ENCODE results near the gene LRRC40. TPM values are rescaled to one million over a fixed set of nuclear protein-coding genes. Genes with fewer than 3 reads are reported as not detected.

Gene LRRC40
- total RNA-seq, 1 donor from 2014 or later: 10.5 TPM

DNA sequence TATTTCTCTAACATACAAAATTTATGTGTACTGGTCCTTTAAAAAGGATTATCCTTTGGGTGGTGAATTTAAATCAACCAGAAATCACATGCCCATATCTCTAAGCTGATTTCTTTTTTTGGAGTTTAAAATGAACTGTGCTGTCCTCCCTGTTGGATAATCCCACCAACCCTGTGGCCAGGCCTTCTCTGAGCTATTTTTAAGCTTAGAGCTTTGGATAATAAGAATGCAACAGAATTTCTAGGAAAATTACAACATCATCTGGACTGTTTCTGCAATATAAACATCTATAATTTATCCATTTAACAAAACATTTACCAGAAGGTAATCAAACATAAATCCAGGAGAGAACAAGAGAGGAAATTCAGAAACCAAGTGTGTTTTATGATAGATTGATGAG is 88.3 kb downstream of the LRRC40 start:
- intact Hi-C loops (cut with DNase I): no loop called here
- H3K9me3 ChIP-seq: no peaks in the 10 kb centered on the region
- H3K36me3 ChIP-seq: no peaks in the 10 kb centered on the region
- H3K27ac ChIP-seq: no peak overlapping the region
- no peak for ATAC-seq
- no peaks in the 10 kb centered on the region for H3K27me3 ChIP-seq (ENCODE audit: low read depth)
- H3K4me1 ChIP-seq: no peaks in the 10 kb centered on the region
- TF ChIP-seq, protein P1, sequence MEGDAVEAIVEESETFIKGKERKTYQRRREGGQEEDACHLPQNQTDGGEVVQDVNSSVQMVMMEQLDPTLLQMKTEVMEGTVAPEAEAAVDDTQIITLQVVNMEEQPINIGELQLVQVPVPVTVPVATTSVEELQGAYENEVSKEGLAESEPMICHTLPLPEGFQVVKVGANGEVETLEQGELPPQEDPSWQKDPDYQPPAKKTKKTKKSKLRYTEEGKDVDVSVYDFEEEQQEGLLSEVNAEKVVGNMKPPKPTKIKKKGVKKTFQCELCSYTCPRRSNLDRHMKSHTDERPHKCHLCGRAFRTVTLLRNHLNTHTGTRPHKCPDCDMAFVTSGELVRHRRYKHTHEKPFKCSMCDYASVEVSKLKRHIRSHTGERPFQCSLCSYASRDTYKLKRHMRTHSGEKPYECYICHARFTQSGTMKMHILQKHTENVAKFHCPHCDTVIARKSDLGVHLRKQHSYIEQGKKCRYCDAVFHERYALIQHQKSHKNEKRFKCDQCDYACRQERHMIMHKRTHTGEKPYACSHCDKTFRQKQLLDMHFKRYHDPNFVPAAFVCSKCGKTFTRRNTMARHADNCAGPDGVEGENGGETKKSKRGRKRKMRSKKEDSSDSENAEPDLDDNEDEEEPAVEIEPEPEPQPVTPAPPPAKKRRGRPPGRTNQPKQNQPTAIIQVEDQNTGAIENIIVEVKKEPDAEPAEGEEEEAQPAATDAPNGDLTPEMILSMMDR (IDR thresholded peaks at IDR 0.05): no peak
- H3K4me3 ChIP-seq: no peak overlapping the region
- no peak for DNase-seq

DNA sequence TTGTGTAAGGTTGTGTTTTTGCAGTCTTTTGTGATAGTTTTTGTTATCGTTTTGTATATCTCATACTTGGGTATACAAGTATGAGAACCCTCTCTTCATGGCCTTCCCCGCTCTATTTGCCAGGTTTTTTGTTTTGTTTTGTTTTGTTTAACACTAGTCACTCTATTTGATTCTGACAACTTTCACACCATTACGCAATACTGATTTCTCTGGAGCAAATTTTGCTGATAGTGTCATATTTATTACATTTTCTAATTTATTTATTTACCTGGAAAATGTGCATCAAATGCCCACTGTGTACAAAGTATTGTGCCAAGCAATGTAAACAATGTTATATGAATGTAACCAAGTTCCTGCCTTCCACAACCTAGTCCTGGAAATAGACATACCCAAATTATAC is 90.1 kb downstream of the LRRC40 start:
- no peak for DNase-seq
- H3K4me1 ChIP-seq: no peaks in the 10 kb centered on the region
- H3K36me3 ChIP-seq: no peaks in the 10 kb centered on the region
- no peaks in the 10 kb centered on the region for H3K27me3 ChIP-seq (ENCODE audit: low read depth)
- H3K27ac ChIP-seq: no peak overlapping the region
- ATAC-seq: no peak
- no peak overlapping the region for H3K4me3 ChIP-seq
- intact Hi-C loops (cut with DNase I): no loop called here
- no peaks in the 10 kb centered on the region for H3K9me3 ChIP-seq
- TF ChIP-seq, protein P1 (IDR thresholded peaks at IDR 0.05): no peak

DNA sequence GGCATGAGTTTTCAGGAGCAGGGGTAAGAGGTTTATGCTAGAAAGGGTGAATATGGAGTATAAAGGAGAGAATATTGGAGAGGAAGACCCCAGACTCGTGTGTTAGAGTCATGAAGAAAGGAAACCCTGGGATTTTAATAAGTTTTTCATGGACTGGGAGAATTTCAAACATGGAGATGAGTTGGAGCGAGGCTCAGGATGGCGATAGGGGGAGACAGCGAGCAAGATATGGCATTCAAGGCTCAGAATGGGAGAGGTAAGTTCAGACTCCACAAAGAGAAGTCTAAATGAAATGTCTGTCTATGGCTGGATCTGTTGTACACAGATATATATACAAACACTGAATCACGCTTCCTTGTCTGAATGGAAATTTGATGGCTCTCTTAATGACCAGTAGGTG is 92.5 kb downstream of the LRRC40 start:
- TF ChIP-seq, protein P1 (IDR thresholded peaks at IDR 0.05): no peak
- H3K36me3 ChIP-seq: no peaks in the 10 kb centered on the region
- ATAC-seq (no peak), DNase-seq (no peak)
- H3K27me3 ChIP-seq (ENCODE audit: low read depth): no peaks in the 10 kb centered on the region
- H3K9me3 ChIP-seq: no peaks in the 10 kb centered on the region
- H3K27ac ChIP-seq: no peak overlapping the region
- intact Hi-C loops (cut with DNase I): no loop called here
- H3K4me1 ChIP-seq: no peaks in the 10 kb centered on the region
- H3K4me3 ChIP-seq: no peak overlapping the region

DNA sequence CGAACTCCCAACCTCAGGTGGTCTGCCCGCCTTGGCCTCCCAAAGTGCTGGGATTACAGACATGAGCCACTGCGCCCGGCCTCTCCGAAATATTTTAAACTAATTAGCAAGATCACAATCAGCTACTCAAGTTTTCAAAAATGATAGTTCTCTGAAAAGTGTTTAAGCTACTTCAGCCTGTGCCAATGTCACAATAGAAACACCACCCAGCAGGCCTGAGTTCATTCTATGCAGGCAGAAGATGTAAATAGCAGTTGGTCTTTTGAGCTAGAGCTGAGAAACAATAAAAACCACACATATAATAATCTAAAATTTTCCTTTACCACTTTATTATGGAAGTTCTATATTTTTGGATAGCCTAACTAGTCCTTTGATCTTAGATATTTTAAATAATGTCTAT is 96.1 kb downstream of the LRRC40 start:
- H3K27me3 ChIP-seq (ENCODE audit: low read depth): no peaks in the 10 kb centered on the region
- TF ChIP-seq, protein P1 (IDR thresholded peaks at IDR 0.05): no peak
- no peak for ATAC-seq
- no peaks in the 10 kb centered on the region for H3K4me1 ChIP-seq
- no peak overlapping the region for H3K4me3 ChIP-seq
- intact Hi-C loops (cut with DNase I): no loop called here
- H3K36me3 ChIP-seq: no peaks in the 10 kb centered on the region
- no peaks in the 10 kb centered on the region for H3K9me3 ChIP-seq
- H3K27ac ChIP-seq: no peak overlapping the region
- no peak for DNase-seq

DNA sequence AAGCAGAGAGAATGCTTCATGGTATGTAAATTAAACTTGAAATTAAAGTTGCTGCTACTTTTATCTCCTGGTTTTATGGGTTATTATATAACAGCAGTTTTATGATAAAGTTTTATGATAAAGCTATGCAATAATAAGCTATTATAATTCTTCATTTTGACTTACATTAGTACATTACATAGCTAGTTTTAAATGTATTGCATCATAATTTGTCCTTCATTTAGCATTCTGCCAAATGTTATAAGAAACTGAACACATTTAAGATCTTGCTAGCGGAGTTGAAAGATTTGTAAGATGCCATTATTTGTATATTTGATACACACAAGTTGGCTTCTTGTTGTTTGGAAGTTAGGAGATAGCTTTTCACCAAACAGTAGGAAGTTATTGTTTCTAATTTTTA is 101.6 kb downstream of the LRRC40 start:
- TF ChIP-seq, protein P1 (IDR thresholded peaks at IDR 0.05): no peak
- ATAC-seq: no peak
- intact Hi-C loops (cut with DNase I): no loop called here

DNA sequence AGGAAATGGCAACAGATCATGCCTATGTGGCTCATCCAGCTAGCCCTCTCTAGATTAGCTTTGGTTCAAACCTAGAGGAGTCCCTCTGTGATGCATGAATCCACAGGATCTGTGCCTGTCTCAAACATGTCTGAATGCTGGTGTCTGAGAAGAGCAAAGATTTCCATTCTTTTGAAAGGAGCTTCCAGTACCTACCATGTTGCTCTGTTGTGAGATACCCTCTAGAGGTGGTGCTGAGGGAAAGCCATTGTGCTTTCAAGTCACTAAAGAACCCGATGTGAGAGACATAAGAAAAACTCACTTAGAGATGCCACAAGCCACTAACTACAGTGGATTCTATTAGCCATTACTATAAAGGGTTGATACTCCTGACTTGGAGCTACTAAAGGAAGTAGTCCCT is 103.6 kb downstream of the LRRC40 start:
- DNase-seq (no peak), ATAC-seq (no peak)

More for the DNA sequence above, 101.6 kb downstream of the LRRC40 start:
- Histone ChIP-seq H3K27ac (no peak overlapping the region), H3K36me3 (no peaks in the 10 kb centered on the region), H3K27me3 (ENCODE audit: low read depth) (no peaks in the 10 kb centered on the region), H3K4me3 (no peak overlapping the region), H3K4me1 (no peaks in the 10 kb centered on the region), H3K9me3 (no peaks in the 10 kb centered on the region)
- no peak for DNase-seq

More for the DNA sequence above, 103.6 kb downstream of the LRRC40 start:
- Histone ChIP-seq H3K4me3 (no peak overlapping the region), H3K27ac (no peak overlapping the region), H3K27me3 (ENCODE audit: low read depth) (no peaks in the 10 kb centered on the region), H3K4me1 (no peaks in the 10 kb centered on the region), H3K36me3 (no peaks in the 10 kb centered on the region), H3K9me3 (no peaks in the 10 kb centered on the region)
- intact Hi-C loops (cut with DNase I): no loop called here
- TF ChIP-seq, protein P1 (IDR thresholded peaks at IDR 0.05): no peak
